K562 (cell line): Measurements from ENCODE around the gene SEZ6L. TPM values are rescaled to one million over a fixed set of nuclear protein-coding genes. Genes with fewer than 3 reads are reported as not detected.

Source experiments
- ATAC-seq: fragments of 200-7000 bp; cut with Tn5 transposase; 3 replicates; pipeline ENCODE4 v1.9.1; 2020; ENCODE audit warnings: moderate library complexity
- BruUV-seq: library from RNA; stranded (reverse); fragments of 400-500 nt; replicated peaks from 2 replicates; lab custom pipeline; 2021; lab: Mats Ljungman, UMichigan
- CTCF ChIA-PET: fragments of 300-600 bp; formaldehyde crosslinking; extraction: SDS; loops from one replicate; lab custom pipeline; 2021; ENCODE audit warnings: low intra/inter-chr PET ratio; lab: Yijun Ruan, JAX
- POLR2A ChIA-PET: fragments of 300-600, 350-650 bp; sonication (Branson Sonifier 250); formaldehyde crosslinking; extraction: SDS; loops from one replicate; lab custom pipeline; 2021; ENCODE audit warnings: antibody characterized with exemption, inconsistent platforms; lab: Yijun Ruan, JAX
- DNase-seq, 4 experiments: peaks; one replicate each; pipeline versions ENCODE4 v3.0.0 to v3.0.0-alpha.2; 2011 to 2018; ENCODE audit warnings: low spot score in 3 of 4, mixed read lengths in 3 of 4; ENCODE audit errors: extremely low read depth in 1 of 4
- FAIRE-seq: peaks from 2 replicates; lab custom pipeline; 2011; peaks lifted over from hg19 to GRCh38; lab: Jason Lieb, UNC
- H2AFZ ChIP-seq: 2 replicates; pipeline ENCODE4 v1.6.0; 2011; ENCODE audit warnings: low read depth, low read length, control low read depth, inconsistent platforms
- H3K27ac ChIP-seq: fragments of 200-600 bp; 3 replicates; pipeline ENCODE4 v1.8.0; 2011; ENCODE audit warnings: low read depth, mild to moderate bottlenecking, control low read depth, inconsistent platforms, low read length, moderate library complexity, mixed read lengths; ENCODE audit errors: extremely low read depth
- H3K27me3 ChIP-seq, 2 experiments: fragments of 300-600 bp in 1 of 2; 2 replicates in 1 of 2; 3 replicates in 1 of 2; pipeline versions ENCODE4 v1.6.0 to v1.8.0; 2011; ENCODE audit warnings: inconsistent platforms in 2 of 2, low read length in 2 of 2, mild to moderate bottlenecking in 1 of 2, mixed read lengths in 1 of 2, moderate library complexity in 1 of 2; ENCODE audit not compliant: control insufficient read depth in 2 of 2, insufficient read depth in 2 of 2
- H3K36me3 ChIP-seq: fragments of 300-600 bp; 3 replicates; pipeline ENCODE4 v1.8.0; 2011; ENCODE audit warnings: mild to moderate bottlenecking, low read length, inconsistent platforms; ENCODE audit not compliant: control insufficient read depth, insufficient read depth
- H3K4me1 ChIP-seq, 2 experiments: fragments of 200-600 bp in 1 of 2; replicated peaks in 1 of 2; 2 replicates in 1 of 2; 3 replicates in 1 of 2; pipeline versions ENCODE4 v1.5.1 to v1.8.0; 2011; ENCODE audit warnings: inconsistent platforms in 2 of 2, low read length in 2 of 2, mild to moderate bottlenecking in 1 of 2, mixed read lengths in 1 of 2, moderate library complexity in 1 of 2; ENCODE audit not compliant: control insufficient read depth in 2 of 2, insufficient read depth in 2 of 2
- H3K4me2 ChIP-seq: 2 replicates; pipeline ENCODE4 v1.6.1; 2011; ENCODE audit warnings: low read length, control low read depth, inconsistent platforms, mixed read lengths; ENCODE audit not compliant: insufficient read depth
- H3K4me3 ChIP-seq: fragments of 200-600 bp; sonication (generic), shearing (Covaris generic); 2 replicates; pipeline ENCODE4 v1.5.1; 2016; ENCODE audit warnings: control low read depth, inconsistent platforms
- H3K79me2 ChIP-seq: fragments of 200-600 bp; 3 replicates; pipeline ENCODE4 v1.8.0; 2011; ENCODE audit warnings: low read length, inconsistent platforms; ENCODE audit not compliant: control insufficient read depth, insufficient read depth
- H3K9ac ChIP-seq, 2 experiments: 2 replicates each; pipeline versions ENCODE4 v1.6.0 to v1.6.1; 2011; ENCODE audit warnings: low read depth in 2 of 2, low read length in 2 of 2, control low read depth in 1 of 2, inconsistent platforms in 1 of 2, mild to moderate bottlenecking in 1 of 2, mixed read lengths in 1 of 2; ENCODE audit not compliant: insufficient read depth in 1 of 2
- H3K9me1 ChIP-seq: one replicate; pipeline ENCODE4 v1.6.0; 2011; ENCODE audit warnings: inconsistent platforms, mild to moderate bottlenecking, low read length, moderate library complexity; ENCODE audit not compliant: control insufficient read depth, insufficient read depth
- H3K9me3 ChIP-seq: replicated peaks from 2 replicates; pipeline ENCODE4 v1.5.1; 2011; ENCODE audit warnings: low read depth, low read length, inconsistent platforms; ENCODE audit not compliant: control insufficient read depth, insufficient read depth
- H4K20me1 ChIP-seq: replicated peaks from 2 replicates; pipeline ENCODE4 v1.6.1; 2011; ENCODE audit warnings: low read length, inconsistent platforms, mixed read lengths; ENCODE audit not compliant: control insufficient read depth, insufficient read depth
- CAMTA2 ChIP-seq: fragments of 250-450 bp; sonication (Bioruptor Pico); conservative IDR thresholded peaks from 2 replicates; pipeline ENCODE4 v1.5.1; 2022
- HDAC1 ChIP-seq, 2 experiments: fragments of 450-650 bp; IDR thresholded peaks; 2 replicates each; pipeline ENCODE4 v1.6.1; 2016 to 2017; ENCODE audit warnings: inconsistent platforms in 1 of 2, mild to moderate bottlenecking in 1 of 2, moderate library complexity in 1 of 2
- MAZ ChIP-seq, 2 experiments: fragments of 450-650 bp in 1 of 2; sonication (generic) in 1 of 2; formaldehyde crosslinking; IDR thresholded peaks in 1 of 2; conservative IDR thresholded peaks in 1 of 2; 2 replicates each; pipeline versions ENCODE4 v1.4.0 to v1.5.0; 2020; ENCODE audit warnings: mild to moderate bottlenecking in 1 of 2, missing genetic modification reagents in 1 of 2
- MITF ChIP-seq: IDR thresholded peaks from 2 replicates; pipeline ENCODE4 v1.6.1; 2014; ENCODE audit warnings: antibody characterized with exemption
- MTA1 ChIP-seq: fragments of 450-650 bp; IDR thresholded peaks from 2 replicates; pipeline ENCODE4 v1.6.1; 2017; ENCODE audit warnings: borderline replicate concordance
- MYBL2 ChIP-seq, 2 experiments: fragments of 450-650 bp in 1 of 2; sonication (generic) in 1 of 2; formaldehyde crosslinking in 1 of 2; IDR thresholded peaks; 2 replicates each; pipeline versions ENCODE4 v1.6.1 to v1.8.1; 2017 to 2022; ENCODE audit warnings: borderline replicate concordance in 1 of 2, inconsistent platforms in 1 of 2, low read depth in 1 of 2, mild to moderate bottlenecking in 1 of 2, missing genetic modification reagents in 1 of 2, moderate library complexity in 1 of 2
- NFE2L1 ChIP-seq: fragments of 450-650 bp; IDR thresholded peaks from 2 replicates; pipeline ENCODE4 v1.6.1; 2016; ENCODE audit warnings: missing genetic modification characterization, low read depth, mild to moderate bottlenecking, missing compliant biosample characterization, moderate library complexity, borderline replicate concordance
- SMAD3 ChIP-seq: fragments of 450-650 bp; formaldehyde crosslinking; conservative IDR thresholded peaks from 2 replicates; pipeline ENCODE4 v1.4.0; 2020; ENCODE audit warnings: mild to moderate bottlenecking
- TEAD4 ChIP-seq, 2 experiments: sonication (generic) in 1 of 2; formaldehyde crosslinking in 1 of 2; IDR thresholded peaks; 2 replicates each; pipeline versions ENCODE4 v1.6.1 to v1.8.0; 2012 to 2022; ENCODE audit warnings: borderline replicate concordance in 1 of 2, inconsistent platforms in 1 of 2, low read length in 1 of 2, mild to moderate bottlenecking in 1 of 2, missing genetic modification reagents in 1 of 2
- TOE1 ChIP-seq, 2 experiments: fragments of 450-650 bp in 1 of 2; sonication (generic) in 1 of 2; formaldehyde crosslinking in 1 of 2; IDR thresholded peaks; 2 replicates each; pipeline versions ENCODE4 v1.7.1 to v1.8.0; 2016 to 2022; ENCODE audit warnings: borderline replicate concordance in 2 of 2, mild to moderate bottlenecking in 2 of 2, antibody characterized with exemption in 1 of 2, inconsistent platforms in 1 of 2, low read depth in 1 of 2, missing genetic modification reagents in 1 of 2, moderate library complexity in 1 of 2
- ZNF133 ChIP-seq: fragments of 250-450 bp; sonication (Bioruptor Pico); IDR thresholded peaks from 2 replicates; pipeline ENCODE4 v1.4.0; 2020; ENCODE audit warnings: mild to moderate bottlenecking
- ZNF224 ChIP-seq: sonication (generic); formaldehyde crosslinking; IDR thresholded peaks from 2 replicates; pipeline ENCODE4 v1.8.0; 2022; ENCODE audit warnings: mild to moderate bottlenecking, missing genetic modification reagents
- ZNF253 ChIP-seq: fragments of 250-450 bp; sonication (Bioruptor Pico); conservative IDR thresholded peaks from 2 replicates; pipeline ENCODE4 v1.6.1; 2021; ENCODE audit warnings: mild to moderate bottlenecking
- ZNF3 ChIP-seq: fragments of 250-450 bp; sonication (Bioruptor Pico); IDR thresholded peaks from 2 replicates; pipeline ENCODE4 v1.5.0; 2021; ENCODE audit warnings: mild to moderate bottlenecking, moderate library complexity
- ZNF778 ChIP-seq: fragments of 450-650 bp; formaldehyde crosslinking; IDR thresholded peaks from 2 replicates; pipeline ENCODE4 v1.4.0; 2020; ENCODE audit warnings: mild to moderate bottlenecking, moderate library complexity
- WGBS: fragments of 100-300 bp; shearing (Covaris generic); methylation state at CpG from one replicate; pipeline ENCODE4 v1.1.6; 2016; ENCODE audit warnings: low coverage, mixed read lengths; ENCODE audit not compliant: insufficient coverage; ENCODE audit errors: missing lambda C conversion rate; 5-methylcytosine and 5-hydroxymethylcytosine counted together
- in situ Hi-C: fragments of 300-500 bp; cut with MboI; formaldehyde crosslinking; loops from 4 replicates; pipeline ENCODE4 v1.15.0; 2018; ENCODE audit warnings: inconsistent platforms, mixed read lengths
- intact Hi-C: fragments of 100-400 bp; cut with micrococcal nuclease; formaldehyde crosslinking; loops from 2 replicates; pipeline ENCODE4 v1.14.2; 2022
- polyA plus RNA-seq, 8 experiments: library from polyadenylated mRNA; depleted of rRNA in 4 of 8; stranded (reverse) in 5 of 8; unstranded in 3 of 8; fragments of >200 nt; fragmentation: Nextera tagmentation in 2 of 8; fragmentation: Illumina TruSeq in 1 of 8; extraction: Ambion mirVana in 2 of 8; extraction: Trizol in 1 of 8; gene quantifications; 2 replicates each; pipeline versions ENCODE4 v1.2.1 to v1.2.3, GENCODE V29; 2011 to 2014; ENCODE audit warnings: inconsistent platforms in 1 of 8, missing spikeins in 1 of 8
- total RNA-seq, 7 experiments: library from RNA; depleted of rRNA in 6 of 7; stranded (reverse); fragments of >200 nt in 6 of 7; fragmentation: Illumina TruSeq in 2 of 7; extraction: Trizol in 2 of 7; gene quantifications; 2 replicates each; pipeline versions ENCODE4 v1.2.1 to v1.2.3, GENCODE V29; 2011 to 2021; ENCODE audit warnings: low replicate concordance in 1 of 7
- TF ChIP-seq, protein P1 (sequence below): fragments of 250-450 bp; sonication (Bioruptor Pico); IDR thresholded peaks from 2 replicates; pipeline ENCODE4 v1.4.0; 2020; ENCODE audit warnings: mild to moderate bottlenecking, moderate library complexity, borderline replicate concordance

Gene SEZ6L
- total and polyA plus RNA-seq, 9 of the 15 experiments (the other 6 are each of a cell fraction or from before 2014, with no cell fraction given): not detected

DNA sequence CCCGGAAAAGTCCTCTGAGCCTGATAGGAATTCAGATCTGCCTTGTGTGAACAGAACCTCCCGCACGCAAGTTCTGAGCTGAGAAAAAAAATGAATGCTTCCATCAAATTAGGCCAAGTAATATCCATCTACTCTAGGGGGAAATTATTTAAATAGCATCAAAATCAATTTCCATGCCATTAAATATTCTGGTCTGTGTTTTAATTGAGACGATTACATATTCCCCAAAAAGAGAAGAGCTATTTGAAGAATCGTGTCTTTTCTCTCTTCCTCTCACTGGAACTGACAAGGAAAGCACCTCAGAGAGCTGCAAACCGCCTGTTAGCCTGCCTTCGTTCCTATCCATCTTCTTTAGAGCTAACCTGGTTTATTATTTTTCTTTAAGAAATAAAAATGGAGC lies 96.0 kb downstream of the SEZ6L start (continued):
- no peak for TF ChIP-seq SMAD3
- TF ChIP-seq, all 486 proteins: peak for 0

- H3K36me3 ChIP-seq: no peaks in the 10 kb centered on the region
- no peak overlapping the region for H3K9ac ChIP-seq
- TF ChIP-seq ZNF224 (CRISPR knock-in tag) (no peak), TOE1 (IDR thresholded peaks at IDR 0.05; ENCODE audit: borderline replicate concordance) (no peak), TOE1 (CRISPR knock-in tag; IDR thresholded peaks at IDR 0.05; ENCODE audit: borderline replicate concordance, low read depth) (no peak), MYBL2 (IDR thresholded peaks at IDR 0.05; ENCODE audit: low read depth) (no peak), MYBL2 (CRISPR knock-in tag; IDR thresholded peaks at IDR 0.05; ENCODE audit: borderline replicate concordance) (no peak), ZNF3 (CRISPR knock-in tag) (no peak), ZNF778 (CRISPR knock-in tag) (no peak), ZNF133 (CRISPR knock-in tag) (no peak), MITF (no peak), TEAD4 (IDR thresholded peaks at IDR 0.05; ENCODE audit: low read length) (no peak), TEAD4 (CRISPR knock-in tag; IDR thresholded peaks at IDR 0.05; ENCODE audit: borderline replicate concordance) (no peak), MAZ (CRISPR knock-in tag; conservative IDR thresholded peaks at IDR 0.05 in 1 of 2, IDR thresholded peaks at IDR 0.05 in 1 of 2) (no peak), MTA1 (no peak), ZNF253 (no peak), NFE2L1 (tag) (no peak), HDAC1 (IDR thresholded peaks at IDR 0.05) (no peak), CAMTA2 (CRISPR knock-in tag) (no peak)
- TF ChIP-seq, protein P1, sequence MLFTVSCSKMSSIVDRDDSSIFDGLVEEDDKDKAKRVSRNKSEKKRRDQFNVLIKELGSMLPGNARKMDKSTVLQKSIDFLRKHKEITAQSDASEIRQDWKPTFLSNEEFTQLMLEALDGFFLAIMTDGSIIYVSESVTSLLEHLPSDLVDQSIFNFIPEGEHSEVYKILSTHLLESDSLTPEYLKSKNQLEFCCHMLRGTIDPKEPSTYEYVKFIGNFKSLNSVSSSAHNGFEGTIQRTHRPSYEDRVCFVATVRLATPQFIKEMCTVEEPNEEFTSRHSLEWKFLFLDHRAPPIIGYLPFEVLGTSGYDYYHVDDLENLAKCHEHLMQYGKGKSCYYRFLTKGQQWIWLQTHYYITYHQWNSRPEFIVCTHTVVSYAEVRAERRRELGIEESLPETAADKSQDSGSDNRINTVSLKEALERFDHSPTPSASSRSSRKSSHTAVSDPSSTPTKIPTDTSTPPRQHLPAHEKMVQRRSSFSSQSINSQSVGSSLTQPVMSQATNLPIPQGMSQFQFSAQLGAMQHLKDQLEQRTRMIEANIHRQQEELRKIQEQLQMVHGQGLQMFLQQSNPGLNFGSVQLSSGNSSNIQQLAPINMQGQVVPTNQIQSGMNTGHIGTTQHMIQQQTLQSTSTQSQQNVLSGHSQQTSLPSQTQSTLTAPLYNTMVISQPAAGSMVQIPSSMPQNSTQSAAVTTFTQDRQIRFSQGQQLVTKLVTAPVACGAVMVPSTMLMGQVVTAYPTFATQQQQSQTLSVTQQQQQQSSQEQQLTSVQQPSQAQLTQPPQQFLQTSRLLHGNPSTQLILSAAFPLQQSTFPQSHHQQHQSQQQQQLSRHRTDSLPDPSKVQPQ (CRISPR knock-in tag): no peak
- H3K4me2 ChIP-seq: no peak overlapping the region
- in situ Hi-C loops (no loop called here), intact Hi-C loops (no loop called here)
- H2AFZ ChIP-seq: no peak overlapping the region
- H3K4me1 ChIP-seq: no peaks in the 10 kb centered on the region
- DNase-seq (no peak), FAIRE-seq (no peak), ATAC-seq (no peak)
- no peaks in the 10 kb centered on the region for H3K9me3 ChIP-seq
- 0% methylated on average over 6 of the region's 6 CpGs for WGBS
- no TSS peak for BruUV-seq
- H3K4me3 ChIP-seq: no peak overlapping the region
- CTCF ChIA-PET: no interaction called here
- H4K20me1 ChIP-seq: no peaks in the 10 kb centered on the region
- H3K9me1 ChIP-seq: no peaks in the 10 kb centered on the region
- H3K27ac ChIP-seq: no peak overlapping the region
- POLR2A ChIA-PET: interaction anchor here (1.1 kb wide), 1 partner anchor 9 kb away, joined by 3 read pairs; no protein-coding TSS in a partner anchor
- no peaks in the 10 kb centered on the region for H3K79me2 ChIP-seq
- no peaks in the 10 kb centered on the region for H3K27me3 ChIP-seq
These were observed 96.6 kb downstream of the SEZ6L start for GRCh38 chr22:26265909-26266308.
